NCI-H226 (cell line): Measurements from ENCODE around the gene DNAH17.

Experiments
- DNase-seq: peaks from one replicate; pipeline ENCODE4 v3.0.0-alpha.2; 2015

Gene DNAH17

DNA sequence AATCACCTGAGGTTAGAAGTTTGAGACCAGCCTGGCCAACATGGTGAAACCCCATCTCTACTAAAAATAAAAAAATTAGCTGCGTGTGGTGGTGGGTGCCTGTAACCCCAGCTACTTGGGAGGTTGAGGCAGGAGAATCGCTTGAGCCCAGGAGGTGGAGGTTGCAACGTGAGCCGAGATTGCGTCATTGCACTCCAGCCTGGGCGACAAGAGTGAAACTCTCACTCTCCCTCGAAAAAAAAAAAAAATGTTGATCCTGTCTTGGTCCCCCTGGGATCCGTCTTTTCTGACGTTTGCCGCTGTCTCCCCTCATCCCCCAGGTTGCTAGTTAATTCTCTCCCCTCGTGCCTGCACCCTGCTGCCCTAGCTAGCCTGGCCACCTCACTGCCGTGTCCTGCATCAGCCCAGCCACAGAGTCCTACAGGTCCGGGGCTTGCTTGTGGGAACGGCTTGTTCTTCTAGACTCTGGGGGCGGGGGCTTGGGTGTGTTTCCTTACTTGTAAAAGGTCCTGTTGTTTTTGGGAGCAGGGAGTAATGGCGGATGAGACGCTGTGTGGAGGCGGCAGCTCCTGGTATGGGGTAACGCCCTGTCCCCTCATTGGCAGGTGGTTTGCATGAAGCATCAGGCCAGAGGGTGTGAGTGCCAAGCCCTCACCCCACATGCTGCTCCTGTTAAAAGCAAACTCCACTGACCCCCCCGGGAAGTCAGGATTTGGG lies 154.2 kb downstream of the DNAH17 start:
- DNase-seq = no peak

DNA sequence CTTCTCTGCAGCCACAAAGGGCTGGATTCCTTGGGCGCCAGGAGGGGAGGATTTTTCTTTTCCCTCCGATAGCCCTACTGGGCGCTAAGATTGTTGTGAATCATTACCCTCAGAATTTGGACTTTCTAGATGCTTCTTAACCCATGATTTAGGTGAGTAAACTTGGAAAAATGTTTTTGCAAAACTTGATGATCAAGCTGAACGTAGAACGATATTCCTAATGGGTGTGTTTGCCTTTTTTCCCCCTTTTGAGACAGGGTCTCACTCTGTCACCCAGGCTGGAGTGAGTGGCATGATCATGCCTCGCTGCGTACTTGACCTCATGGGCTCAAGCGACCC lies 155.0 kb downstream of the DNAH17 start:
- DNase-seq = no peak

DNA sequence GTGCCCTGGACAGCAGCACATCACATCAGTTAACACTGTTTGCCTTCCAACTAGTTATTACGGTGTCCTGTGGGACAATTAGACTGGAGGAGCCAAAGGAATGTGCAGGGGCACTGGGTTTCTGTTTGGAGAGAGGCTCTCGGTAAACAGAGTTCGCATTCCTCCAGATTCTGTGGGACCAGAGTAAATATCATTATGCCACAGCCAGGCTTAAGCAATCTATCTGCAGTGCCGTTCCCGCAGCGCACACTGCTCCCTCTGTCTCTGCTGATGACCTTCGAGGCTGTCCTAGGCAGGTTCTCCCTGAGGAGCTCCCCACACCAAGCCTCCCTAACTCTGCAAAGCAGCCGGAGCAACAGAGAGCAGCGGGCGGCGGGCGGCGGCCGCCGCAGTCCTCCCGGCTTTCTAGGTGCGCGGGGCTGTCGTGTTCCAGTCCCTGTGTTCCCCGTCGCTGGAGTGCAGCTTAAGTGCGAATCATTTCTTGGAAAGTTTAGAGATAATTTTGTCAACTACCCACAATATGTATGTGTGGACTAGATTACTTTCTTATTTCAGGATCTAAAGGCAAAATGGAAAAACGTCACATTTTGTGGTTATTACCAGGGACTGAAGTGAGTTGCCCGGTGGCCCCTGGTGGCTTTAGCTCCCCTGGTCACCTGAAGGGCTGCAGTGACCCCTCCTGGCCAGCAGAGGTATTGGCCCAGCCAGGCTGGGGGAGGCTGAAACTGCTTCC lies 155.5 kb downstream of the DNAH17 start:
- DNase-seq = peak; percentile 19

DNA sequence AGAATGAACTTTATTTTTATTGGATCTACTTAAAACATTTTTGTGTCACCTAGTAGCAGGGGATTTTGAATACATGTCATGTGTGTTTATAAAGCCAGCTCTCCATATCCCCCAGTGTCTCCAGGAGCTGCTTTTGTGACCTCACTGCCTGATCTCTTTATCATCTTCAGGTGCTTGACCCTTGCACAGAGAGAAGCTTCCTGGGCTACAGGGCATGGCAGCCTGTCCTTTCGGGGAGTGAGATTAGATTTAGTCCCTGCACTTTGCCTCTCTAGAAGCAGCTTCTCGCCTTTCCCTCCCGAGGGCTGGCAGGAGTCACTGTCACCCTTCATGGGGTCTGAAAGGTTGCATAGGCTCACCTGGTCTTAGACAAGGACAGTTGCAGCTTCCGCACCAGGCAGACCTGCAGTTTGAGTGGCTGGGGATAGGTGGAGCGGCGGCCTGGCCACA lies 156.1 kb downstream of the DNAH17 start:
- DNase-seq = no peak

DNA sequence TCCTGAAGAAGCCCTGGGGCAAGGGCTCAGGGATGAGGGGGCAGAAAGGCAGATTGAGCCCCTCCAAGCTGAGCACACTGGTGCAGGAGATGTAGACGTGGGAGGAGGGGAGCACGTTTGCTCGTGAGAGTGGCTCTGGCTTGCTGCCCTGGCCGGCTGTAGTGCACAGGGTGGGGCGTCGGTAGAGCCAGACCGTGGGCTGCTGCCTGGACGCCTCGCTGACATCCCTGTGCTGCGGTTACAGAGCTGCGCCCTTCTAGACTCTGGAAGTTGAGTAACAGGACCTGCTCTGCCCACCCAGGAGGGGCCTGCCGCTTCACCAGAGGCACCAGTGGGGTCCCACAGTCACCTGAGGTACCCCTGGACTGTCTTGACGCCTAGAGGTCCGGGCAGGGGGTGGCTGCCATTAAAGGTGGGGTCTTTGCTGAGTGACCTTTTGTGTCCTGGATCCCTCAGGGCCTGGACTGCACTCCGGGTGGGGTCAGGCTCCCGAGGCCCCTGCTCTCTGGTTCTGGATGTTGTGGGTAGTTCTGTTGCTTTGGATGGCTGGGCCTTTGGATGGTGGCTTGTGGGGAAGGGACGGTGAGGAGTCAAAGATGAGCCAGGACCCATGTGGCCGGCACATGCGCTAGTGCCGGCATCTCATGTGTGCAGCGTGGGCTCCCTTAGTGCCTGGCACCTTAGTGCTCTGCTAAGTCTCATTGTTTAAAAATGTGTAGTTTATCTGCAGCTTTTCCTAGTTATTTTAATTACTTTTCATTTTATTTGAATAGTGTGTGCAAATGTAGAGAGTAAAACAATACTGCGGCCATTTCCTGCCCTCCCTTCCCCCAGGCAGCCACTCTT lies 157.0 kb downstream of the DNAH17 start:
- no peak for DNase-seq

DNA sequence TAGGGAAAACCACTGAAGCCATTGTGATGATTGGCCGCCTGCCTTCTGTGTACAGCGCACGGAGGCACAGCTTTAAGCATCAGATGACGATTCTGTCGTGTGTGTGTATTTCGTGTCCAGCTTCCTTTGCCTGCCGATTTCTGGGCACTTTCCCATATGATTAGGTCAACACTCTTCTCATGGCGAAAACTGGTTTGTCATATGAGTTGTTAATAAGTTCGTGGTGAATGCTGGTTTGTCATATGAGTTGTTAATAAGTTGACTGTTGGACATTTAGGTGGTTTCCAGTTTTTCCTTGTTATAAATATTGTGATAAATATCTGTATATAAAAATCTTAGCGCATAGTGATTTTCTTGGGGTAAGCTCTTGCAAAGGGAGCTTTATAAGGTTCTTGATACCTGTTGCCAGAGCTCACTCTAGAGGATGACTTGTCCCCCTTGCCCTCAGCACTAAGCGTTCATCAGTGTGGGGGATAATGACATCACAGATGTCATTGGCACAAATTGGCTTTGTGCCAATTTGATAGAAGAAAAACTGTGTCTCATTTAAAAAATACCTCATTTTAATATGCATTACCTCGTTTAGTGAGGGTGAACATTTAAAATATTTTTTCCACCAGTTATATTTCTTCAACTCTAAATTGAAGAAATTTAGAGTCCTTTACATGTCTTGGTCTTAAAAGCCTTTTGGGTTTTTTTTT lies 158.7 kb downstream of the DNAH17 start:
- no peak for DNase-seq

DNA sequence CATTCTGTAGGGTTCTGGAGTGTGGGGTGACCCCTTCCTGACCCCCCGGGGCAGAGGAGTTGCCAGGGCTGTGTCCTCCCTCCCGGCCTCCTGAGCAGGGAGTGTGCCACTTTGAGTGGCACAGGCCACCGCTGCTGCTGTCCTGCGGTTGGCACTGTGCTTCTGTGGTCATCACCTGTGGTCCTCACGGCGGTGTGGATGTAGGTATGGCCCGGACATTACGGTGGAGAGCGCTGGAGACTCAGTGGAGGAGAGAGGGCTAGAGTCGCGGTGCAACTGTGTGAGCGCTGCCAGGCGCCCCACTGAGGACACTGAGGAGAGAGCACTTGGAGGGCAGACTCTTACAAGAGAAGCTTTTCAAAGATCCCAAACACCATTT lies 159.7 kb downstream of the DNAH17 start:
- no peak for DNase-seq

DNA sequence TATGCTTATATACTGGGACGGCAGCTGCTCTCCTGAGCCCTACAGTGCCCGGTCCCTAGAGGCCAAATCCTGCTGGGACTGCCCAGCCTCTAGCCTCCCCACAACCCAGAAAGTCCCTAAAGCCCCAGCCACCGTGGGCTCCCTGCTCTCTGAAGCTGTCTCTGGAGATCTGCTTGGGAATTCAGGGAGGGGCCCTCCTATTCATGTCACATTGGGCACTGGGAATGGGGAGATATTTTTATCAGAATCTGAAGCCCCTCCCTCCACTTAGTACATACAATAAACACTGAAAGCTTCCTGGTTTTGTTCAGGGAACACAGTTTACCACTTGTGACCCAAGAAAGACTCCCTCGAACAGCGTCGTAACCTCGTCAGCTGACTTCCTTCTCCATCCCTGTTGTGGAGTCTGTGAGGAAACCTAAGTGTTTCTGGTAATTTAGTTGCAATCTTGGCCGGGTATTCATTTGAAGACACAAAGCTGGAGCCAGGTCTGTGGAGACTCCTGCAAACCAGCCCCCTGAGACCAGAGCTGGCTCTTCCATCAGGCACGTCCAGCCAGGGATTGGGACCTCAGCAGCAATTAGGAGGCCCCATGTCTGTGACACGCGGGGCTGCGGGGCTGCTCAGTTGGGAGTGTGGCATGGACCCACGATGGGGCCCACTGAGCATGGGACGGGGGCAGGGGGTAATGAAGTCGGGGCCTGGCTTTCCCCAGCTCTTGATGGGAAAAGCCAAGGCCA lies 160.2 kb downstream of the DNAH17 start:
- no peak for DNase-seq

DNA sequence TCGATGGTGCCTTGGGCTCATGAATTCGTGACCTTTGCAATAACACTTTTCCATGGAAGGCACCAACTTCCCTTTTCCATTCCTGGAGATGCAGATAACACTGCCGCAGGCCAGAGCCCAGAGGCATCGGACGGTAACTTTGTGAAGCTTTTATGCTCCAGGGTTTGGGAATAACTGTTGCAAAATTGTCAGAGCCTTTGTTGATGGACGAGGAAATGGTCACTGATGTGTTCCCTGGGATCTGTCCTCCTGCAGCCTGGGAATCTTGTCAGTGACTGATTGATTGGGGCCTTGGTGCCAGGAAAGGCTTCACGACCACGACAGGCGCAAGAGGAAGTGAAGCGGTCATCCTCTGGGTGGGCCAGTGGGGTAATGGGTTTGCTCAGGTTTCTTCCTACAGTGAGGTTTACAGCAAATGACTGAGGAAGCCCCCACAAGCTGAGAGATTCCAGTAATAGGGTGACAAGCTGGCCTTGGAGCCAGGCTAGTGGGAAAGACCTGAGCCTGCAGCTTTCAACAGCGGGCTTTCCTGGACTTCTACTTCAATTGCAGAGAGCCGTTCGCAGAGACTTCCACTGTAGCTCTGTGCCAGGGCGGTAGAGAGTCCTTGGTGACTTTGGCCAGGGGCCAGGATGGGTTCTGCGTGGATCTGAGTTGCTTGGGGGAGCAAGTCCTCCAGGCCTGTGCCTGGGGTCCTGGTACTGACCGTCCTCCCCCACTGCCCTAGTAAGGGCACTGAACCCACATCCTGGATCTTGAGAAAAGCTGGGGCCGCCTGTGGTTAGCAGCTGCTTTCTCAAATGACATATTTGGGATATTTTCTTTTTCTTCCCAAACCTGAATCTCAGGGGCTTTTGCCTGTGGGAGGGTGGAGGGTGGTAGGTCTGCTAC lies 161.1 kb downstream of the DNAH17 start:
- DNase-seq = no peak

DNA sequence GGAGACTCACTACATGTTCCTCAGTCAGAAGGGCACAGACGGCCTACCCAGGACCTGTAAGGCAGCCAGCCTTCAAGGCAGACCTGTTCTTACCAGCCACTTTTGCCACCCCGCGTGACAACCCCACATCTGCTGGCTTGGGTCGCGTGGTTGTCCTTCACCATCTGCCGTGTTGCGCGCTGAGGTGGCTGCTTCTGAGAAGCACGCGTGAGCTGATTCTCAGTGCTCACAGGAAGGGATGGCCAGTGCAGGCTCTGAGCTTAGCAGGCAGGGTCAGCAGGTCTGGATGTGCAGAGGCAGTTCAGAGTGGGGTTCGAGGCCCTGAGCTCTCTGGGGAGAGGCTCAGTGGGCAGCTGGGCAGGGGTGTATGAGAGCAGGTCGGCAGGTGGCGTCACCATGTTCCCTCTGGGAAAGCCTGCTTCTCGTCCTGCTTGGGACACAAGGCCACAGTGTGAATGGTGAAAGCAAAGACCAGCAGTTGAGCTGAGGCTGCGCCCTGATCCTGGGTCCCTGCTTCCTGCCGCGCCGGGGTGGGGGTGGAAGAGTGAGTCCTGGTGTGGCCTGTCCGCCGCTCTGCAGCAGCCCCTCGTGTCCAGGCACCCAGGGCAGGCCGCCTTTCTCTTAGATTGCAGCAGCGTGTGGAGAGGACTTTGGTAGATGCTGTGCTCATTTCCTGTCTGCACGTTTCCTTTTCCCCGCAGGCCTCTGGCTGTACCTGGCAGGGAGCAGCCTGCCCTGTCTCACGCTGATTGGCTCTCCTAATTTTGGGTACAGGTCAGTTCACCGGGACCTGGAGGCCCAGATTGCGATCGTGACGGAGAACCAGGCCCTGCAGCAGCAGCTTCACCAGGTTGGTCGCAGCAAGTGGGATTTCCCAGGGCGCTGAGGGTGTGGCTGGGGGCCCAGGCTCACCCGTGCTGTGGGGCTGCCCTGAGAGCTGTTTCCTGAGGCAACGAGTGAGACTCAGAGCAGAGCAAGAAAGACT lies 162.7 kb downstream of the DNAH17 start:
- no peak for DNase-seq

DNA sequence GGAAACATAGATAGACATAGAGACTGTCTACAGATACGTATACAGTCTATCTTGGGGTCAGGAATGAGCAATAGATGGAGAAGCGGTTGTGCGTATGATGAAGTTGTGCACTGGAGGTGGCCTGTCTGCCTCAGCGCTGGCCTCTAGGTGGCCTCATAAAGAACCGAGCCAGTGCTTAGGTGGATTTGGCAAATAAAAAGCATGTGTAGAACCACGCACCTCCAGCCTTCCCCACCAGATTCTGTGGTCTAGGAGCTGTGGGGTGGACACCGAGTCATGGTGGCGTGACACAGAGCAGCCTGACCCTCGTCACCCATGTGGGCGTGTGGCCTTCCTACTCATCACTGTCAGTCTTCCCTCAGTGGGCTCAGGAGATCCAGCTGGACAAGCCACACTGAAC lies 164.8 kb downstream of the DNAH17 start:
- DNase-seq = no peak

DNA sequence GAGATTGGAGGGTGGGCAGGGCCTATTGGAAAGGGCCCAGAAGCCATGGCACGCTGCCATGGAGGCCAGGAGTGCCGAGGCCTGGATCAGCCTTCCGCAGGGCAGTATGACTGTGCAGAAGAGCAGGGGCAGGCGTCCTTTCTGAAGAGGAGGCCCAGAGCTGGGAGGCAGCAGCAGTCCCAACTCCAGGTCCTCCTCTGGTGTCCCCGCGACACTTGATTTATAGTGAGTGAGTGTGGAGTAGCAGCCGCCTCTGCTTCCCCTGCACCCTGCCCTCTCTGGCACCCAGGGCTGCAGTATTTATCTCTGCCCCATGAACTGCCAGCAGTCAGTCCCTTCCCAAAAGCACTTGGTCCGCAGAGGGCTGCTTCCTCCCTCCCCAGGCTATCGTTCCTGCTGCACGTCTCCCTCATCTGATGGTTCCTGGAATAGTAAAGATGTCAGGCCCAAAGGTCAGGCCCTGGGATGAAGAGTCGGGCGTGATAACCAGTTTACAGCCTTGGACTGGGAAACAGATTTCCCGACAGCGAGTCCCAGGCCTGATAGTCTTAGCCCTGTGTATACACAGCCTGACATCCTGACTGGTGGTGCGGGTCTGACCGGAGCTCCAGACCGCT lies 165.8 kb downstream of the DNAH17 start:
- DNase-seq = no peak

DNA sequence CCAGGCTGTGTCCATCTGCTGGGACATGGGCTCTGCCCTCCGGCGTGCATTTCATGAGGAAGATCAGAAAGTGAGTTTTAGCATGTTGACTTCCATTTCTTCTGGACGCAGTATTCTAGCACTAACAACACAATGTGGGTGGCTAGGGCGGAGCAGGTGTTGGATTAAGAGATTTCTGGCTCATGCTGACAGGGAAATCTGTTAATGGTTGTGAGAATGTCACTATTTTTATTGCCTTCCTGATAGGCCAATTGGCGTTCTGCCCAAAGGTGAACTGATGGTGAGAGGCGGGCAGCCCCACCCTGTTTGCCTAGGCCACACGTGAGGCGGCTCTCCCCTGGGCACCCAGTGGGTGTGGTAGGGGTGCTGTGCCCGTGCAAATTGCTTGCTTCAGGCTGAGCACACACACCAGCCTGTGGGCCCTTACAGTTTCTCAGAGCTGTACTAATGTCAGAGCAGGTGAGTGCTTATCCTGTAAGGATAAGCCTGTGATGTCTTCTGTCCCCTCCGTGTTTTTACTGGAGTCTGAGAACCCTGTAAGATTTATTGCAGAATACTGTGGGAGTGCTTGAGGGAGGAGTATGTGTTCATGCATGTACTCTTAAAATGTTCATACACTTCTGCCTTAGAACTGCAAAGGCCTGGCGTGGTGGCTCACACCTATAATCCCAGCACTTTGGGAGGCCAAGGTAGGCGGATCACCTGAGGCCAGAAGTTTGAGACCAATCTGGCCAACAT lies 167.8 kb downstream of the DNAH17 start:
- no peak for DNase-seq

DNA sequence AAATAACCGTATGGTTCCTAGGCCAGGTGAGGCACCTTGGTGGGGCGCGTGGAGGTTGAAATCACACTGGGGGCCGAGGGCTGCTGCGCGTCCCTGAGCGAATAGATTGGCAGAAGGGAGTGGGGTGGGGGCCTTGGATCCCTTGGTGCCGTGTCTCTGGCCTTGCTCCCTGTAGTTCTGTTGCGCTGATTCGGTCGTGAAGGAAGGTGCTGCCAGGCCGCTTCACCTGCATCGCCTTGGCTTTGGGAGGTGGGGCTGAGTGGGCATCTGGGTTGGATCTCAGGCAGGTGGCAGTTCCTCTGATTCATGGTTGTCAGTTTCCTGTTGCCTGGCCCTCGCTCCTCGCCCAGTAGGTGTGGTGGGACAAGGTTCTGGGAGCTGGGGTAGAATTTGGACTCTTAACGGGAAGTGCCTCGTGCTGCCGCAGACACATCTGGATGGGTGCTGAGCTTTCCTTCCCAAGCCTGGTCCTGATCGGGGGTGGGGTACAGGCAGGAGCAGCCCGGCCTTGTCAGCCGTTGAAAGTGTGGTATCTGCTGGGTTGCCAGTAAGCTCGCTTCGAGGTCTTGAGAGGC lies 168.6 kb downstream of the DNAH17 start:
- DNase-seq = no peak

DNA sequence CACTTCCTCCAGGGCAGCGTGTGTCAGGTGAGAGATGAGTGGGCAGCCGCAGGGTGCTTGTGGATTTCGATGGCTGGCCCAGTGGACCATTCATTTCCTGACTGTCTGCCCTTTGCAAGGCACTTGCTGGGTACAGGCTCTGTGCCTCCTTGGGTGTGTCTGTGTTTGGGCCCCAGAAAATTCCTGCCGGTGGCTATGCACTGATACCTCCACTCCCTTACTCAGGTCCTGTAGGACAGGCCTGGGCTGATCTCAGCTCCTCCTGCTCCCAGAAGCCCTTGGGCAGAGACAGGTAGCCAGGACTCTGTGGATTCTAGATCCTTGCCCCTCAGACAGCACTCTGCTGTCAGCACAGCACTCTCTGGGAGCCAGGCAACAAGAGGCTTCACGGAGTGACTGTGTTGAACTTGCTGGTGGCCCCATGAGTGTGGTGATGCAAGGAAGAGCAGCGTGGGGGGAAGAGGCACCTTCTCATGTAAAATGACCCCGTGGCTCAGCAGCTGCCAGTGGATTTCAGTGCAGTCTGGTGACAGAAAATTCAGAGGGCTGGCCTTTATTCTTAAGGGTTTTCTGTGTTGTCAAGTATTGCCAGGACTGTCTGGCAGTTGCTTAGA lies 169.7 kb downstream of the DNAH17 start:
- no peak for DNase-seq

DNA sequence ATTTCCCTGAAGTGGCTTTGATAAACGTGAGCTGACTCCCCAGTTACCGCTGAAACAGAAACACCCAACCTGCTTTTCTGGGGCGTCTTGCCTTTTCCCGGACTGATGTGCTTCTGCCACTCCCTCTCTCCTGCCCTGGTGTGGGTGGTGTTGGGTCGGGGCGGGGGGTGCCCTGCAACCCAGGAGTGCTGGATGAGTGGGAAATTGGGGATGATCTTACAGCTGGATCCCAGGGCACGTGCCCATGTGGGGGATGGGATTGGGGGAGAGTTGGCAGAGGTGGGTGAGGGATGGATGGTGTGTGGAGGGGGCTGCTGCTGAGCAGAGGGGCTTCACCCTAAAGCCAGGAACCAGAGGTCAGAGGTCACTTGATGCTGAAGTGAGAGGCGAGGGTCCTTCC lies 170.3 kb downstream of the DNAH17 start:
- no peak for DNase-seq

DNA sequence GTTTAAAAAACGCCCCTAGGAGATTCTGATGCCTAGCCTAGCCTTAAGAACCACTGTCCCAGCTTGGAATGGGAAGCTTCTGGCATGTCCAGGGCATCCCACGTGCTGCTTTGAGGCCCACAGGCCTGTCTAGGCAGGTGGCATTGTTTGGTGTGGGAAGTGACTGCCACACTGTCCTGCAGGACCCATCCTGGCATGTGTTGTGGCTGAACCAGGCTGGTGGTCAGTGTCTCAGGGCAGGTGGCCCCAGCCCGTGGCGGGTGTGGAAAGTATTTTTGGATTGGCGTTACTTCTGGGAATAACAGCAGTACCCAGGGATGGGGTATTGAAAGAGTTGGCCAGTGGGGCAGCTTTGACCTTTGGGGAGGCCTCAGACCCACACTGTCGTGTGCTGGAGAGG lies 170.8 kb downstream of the DNAH17 start:
- no peak for DNase-seq

DNA sequence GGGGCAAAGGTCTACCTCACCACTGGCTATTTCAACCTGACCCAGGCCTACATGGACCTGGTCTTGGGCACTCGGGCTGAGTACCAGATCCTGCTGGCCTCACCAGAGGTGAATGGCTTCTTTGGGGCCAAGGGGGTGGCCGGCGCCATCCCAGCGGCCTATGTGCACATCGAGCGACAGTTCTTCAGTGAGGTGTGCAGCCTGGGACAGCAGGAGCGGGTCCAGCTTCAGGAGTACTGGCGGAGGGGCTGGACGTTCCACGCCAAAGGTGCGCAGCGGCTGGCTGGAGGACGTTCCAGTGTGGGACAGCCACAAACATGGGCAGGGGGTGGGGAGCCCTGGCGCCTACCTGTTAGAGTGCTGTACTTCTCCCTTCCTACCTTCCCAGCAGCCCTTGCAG lies 173.4 kb downstream of the DNAH17 start:
- DNase-seq = no peak
